ENCODE measurements around the gene DUOX2. TPM values are rescaled to one million over a fixed set of nuclear protein-coding genes. Genes with fewer than 3 reads are reported as not detected.

Gene DUOX2
- total RNA-seq, 4 donors from 2014 or later, result 5.0 to 50.7 (median 22.6) TPM

- DNase-seq, result no peak
- Histone ChIP-seq H3K4me1 (peaks cover 10 to 82% (median 15%) of the 10 kb centered on the region in 3 donors), H3K36me3 (peaks cover 0 to 52% (median 6%) of the 10 kb centered on the region in 3 donors), H3K27me3 (no peaks in the 10 kb centered on the region), H3K9me3 (no peaks in the 10 kb centered on the region), H3K27ac (peak overlapping the region; percentile 75 to 99 (median 84)), H3K4me3 (no peak overlapping the region)
- intact Hi-C loops (cut with DNase I), result no loop called here
- TF ChIP-seq CTCF (IDR thresholded peaks at IDR 0.05), result no peak
- no peak for TF ChIP-seq POLR2A (IDR thresholded peaks at IDR 0.05)
- WGBS, 2 donors, result 26 to 51% methylated on average over 6 to 7 of the region's 7 CpGs
Observed at GRCh38 chr15:45156744-45157455, 42.9 kb upstream of the DUOX2 start.

GRCh38 chr15:45155739-45156138 lies 41.8 kb upstream of the DUOX2 start:
- 84 to 96% methylated on average over 8 of the region's 8 CpGs for WGBS, 2 donors
- H3K27ac ChIP-seq, result peak overlapping the region; percentile 47 to 99 (median 84)
- DNase-seq, result no peak
- H3K9me3 ChIP-seq, result no peaks in the 10 kb centered on the region
- H3K4me3 ChIP-seq, result no peak overlapping the region
- peaks cover 5 to 70% (median 9%) of the 10 kb centered on the region in 3 donors for H3K4me1 ChIP-seq
- peaks cover 0 to 62% (median 6%) of the 10 kb centered on the region in 3 donors for H3K36me3 ChIP-seq
- TF ChIP-seq POLR2A (IDR thresholded peaks at IDR 0.05) (no peak), CTCF (IDR thresholded peaks at IDR 0.05) (no peak)
- intact Hi-C loops (cut with DNase I), result no loop called here
- H3K27me3 ChIP-seq, result no peaks in the 10 kb centered on the region

- intact Hi-C loops (cut with DNase I), result no loop called here
Observed at GRCh38 chr15:45151998-45152828, 38.2 kb upstream of the DUOX2 start.

GRCh38 chr15:45150997-45151396 lies 37.0 kb upstream of the DUOX2 start:
- H3K9me3 ChIP-seq, result no peaks in the 10 kb centered on the region
- WGBS, 2 donors, result 93 to 100% methylated on average over 2 to 6 of the region's 6 CpGs
- intact Hi-C loops (cut with DNase I), result no loop called here
- H3K36me3 ChIP-seq, result peaks cover 0 to 79% (median 6%) of the 10 kb centered on the region in 3 donors
- TF ChIP-seq CTCF (IDR thresholded peaks at IDR 0.05), result no peak
- no peak for TF ChIP-seq POLR2A (IDR thresholded peaks at IDR 0.05)
- H3K27me3 ChIP-seq, result no peaks in the 10 kb centered on the region
- H3K27ac ChIP-seq, result no peak overlapping the region
- no peak for DNase-seq
- peaks cover 0 to 58% (median 12%) of the 10 kb centered on the region in 3 donors for H3K4me1 ChIP-seq
- H3K4me3 ChIP-seq, result no peak overlapping the region

More at GRCh38 chr15:45151998-45152828, 38.2 kb upstream of the DUOX2 start:
- no peaks in the 10 kb centered on the region for H3K27me3 ChIP-seq
- TF ChIP-seq POLR2A (IDR thresholded peaks at IDR 0.05), result no peak
- no peak for TF ChIP-seq CTCF (IDR thresholded peaks at IDR 0.05)
- peaks cover 0 to 78% (median 6%) of the 10 kb centered on the region in 3 donors for H3K36me3 ChIP-seq
- H3K4me1 ChIP-seq, result peaks cover 5 to 58% (median 15%) of the 10 kb centered on the region in 3 donors
- H3K9me3 ChIP-seq, result no peaks in the 10 kb centered on the region
- H3K4me3 ChIP-seq, result no peak overlapping the region
- H3K27ac ChIP-seq, result no peak overlapping the region
- 94 to 96% methylated on average over 27 to 29 of the region's 36 CpGs for WGBS, 2 donors
- DNase-seq, result no peak

GRCh38 chr15:45150481-45150880 lies 36.5 kb upstream of the DUOX2 start:
- Histone ChIP-seq H3K27me3 (no peaks in the 10 kb centered on the region), H3K4me3 (no peak overlapping the region), H3K4me1 (peaks cover 0 to 58% (median 12%) of the 10 kb centered on the region in 3 donors), H3K27ac (no peak overlapping the region), H3K9me3 (no peaks in the 10 kb centered on the region), H3K36me3 (peaks cover 0 to 79% (median 6%) of the 10 kb centered on the region in 3 donors)
- DNase-seq, result no peak
- intact Hi-C loops (cut with DNase I), result no loop called here
- no CpG with 5 or more reads among the region's 6 CpGs for WGBS, 2 donors
- TF ChIP-seq CTCF (IDR thresholded peaks at IDR 0.05) (no peak), POLR2A (IDR thresholded peaks at IDR 0.05) (no peak)

Measured in esophagus squamous epithelium (tissue), 5 donors.